Chondrocyte (in vitro differentiated cells): ENCODE measurements around the gene CFAP100. TPM values are rescaled to one million over a fixed set of nuclear protein-coding genes. Genes with fewer than 3 reads are reported as not detected.

Experiments
- DNase-seq: peaks from one replicate; pipeline ENCODE4 v3.0.0; 2021; ENCODE audit warnings: mixed read lengths, low spot score
- H3K27ac Mint-ChIP-seq: one replicate; pipeline ENCODE4 v1.8.0; 2021; ENCODE audit warnings: mild to moderate bottlenecking, moderate library complexity, mixed read lengths; ENCODE audit not compliant: unreplicated experiment
- H3K27me3 Mint-ChIP-seq: 2 replicates; pipeline ENCODE4 v1.8.0; 2021; ENCODE audit warnings: low read depth, mixed read lengths
- H3K36me3 Mint-ChIP-seq: 2 replicates; pipeline ENCODE4 v1.8.0; 2021; ENCODE audit warnings: low read depth, mixed read lengths
- H3K4me1 Mint-ChIP-seq: 2 replicates; pipeline ENCODE4 v1.8.0; 2021; ENCODE audit warnings: low read depth, mild to moderate bottlenecking, mixed read lengths
- H3K4me3 Mint-ChIP-seq: one replicate; pipeline ENCODE4 v1.8.0; 2021; ENCODE audit warnings: mild to moderate bottlenecking, moderate library complexity, mixed read lengths; ENCODE audit not compliant: unreplicated experiment
- H3K9me3 Mint-ChIP-seq: 2 replicates; pipeline ENCODE4 v1.8.0; 2021; ENCODE audit warnings: low read depth, mixed read lengths
- total RNA-seq: library from RNA; stranded (reverse); gene quantifications from 3 replicates; pipeline ENCODE4 v1.2.1, GENCODE V29; 2021
- TF ChIP-seq, protein P1 (sequence below): fragments of 200-600 bp; sonication (generic); IDR thresholded peaks from 2 replicates; pipeline ENCODE4 v1.5.0; 2021; ENCODE audit warnings: antibody characterized with exemption, mild to moderate bottlenecking, moderate library complexity

CFAP100 gene
- total RNA-seq, 1 donor from 2014 or later = not detected

DNA sequence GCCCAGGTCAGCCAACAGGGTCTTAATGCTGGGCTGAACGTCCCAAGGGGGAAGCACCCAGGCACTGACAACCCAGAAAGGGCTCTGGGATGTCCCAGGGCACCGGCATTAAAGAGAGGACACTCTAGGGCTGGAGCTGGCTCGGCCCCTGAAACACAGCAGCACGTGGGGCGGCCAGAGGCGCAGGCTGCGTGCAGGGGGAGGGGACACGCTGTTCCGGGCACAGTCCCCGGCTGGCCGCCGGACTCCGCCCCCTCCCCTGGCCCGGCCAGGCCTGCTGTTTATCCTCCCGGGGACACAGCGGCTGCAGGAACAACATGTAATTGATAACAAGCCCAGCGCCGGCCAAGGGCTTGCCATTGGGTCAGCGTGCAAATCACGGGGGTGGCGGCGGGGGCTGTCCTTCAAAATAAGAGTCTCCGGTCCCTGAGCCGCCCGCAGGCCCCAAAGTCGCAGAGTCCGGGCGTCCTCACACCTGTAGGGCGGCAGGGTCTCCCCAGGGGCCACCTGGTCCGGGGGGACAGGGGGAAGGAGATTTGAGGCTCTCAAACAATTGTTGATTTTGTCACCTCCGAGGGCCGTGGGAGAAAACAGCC, 38.8 kb upstream of the CFAP100 start:
- peak; percentile 79 for DNase-seq
- H3K27me3 Mint-ChIP-seq = peaks cover 22% of the 10 kb centered on the region
- TF ChIP-seq, protein P1, sequence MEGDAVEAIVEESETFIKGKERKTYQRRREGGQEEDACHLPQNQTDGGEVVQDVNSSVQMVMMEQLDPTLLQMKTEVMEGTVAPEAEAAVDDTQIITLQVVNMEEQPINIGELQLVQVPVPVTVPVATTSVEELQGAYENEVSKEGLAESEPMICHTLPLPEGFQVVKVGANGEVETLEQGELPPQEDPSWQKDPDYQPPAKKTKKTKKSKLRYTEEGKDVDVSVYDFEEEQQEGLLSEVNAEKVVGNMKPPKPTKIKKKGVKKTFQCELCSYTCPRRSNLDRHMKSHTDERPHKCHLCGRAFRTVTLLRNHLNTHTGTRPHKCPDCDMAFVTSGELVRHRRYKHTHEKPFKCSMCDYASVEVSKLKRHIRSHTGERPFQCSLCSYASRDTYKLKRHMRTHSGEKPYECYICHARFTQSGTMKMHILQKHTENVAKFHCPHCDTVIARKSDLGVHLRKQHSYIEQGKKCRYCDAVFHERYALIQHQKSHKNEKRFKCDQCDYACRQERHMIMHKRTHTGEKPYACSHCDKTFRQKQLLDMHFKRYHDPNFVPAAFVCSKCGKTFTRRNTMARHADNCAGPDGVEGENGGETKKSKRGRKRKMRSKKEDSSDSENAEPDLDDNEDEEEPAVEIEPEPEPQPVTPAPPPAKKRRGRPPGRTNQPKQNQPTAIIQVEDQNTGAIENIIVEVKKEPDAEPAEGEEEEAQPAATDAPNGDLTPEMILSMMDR = no peak
- peak overlapping the region; percentile 82 for H3K4me3 Mint-ChIP-seq
- H3K4me1 Mint-ChIP-seq = peaks cover 20% of the 10 kb centered on the region
- H3K36me3 Mint-ChIP-seq = no peaks in the 10 kb centered on the region
- peak overlapping the region; percentile 77 for H3K27ac Mint-ChIP-seq
- no peaks in the 10 kb centered on the region for H3K9me3 Mint-ChIP-seq

GRCh38 chr3:126356373-126357264, 38.1 kb upstream of the CFAP100 start:
- peak; percentile 86 for DNase-seq
- H3K27me3 Mint-ChIP-seq = peaks cover 26% of the 10 kb centered on the region
- no peaks in the 10 kb centered on the region for H3K36me3 Mint-ChIP-seq
- TF ChIP-seq, protein P1 = no peak
- H3K4me3 Mint-ChIP-seq = peak overlapping the region; percentile 82
- H3K9me3 Mint-ChIP-seq = no peaks in the 10 kb centered on the region
- H3K4me1 Mint-ChIP-seq = peaks cover 20% of the 10 kb centered on the region
- peak overlapping the region; percentile 77 for H3K27ac Mint-ChIP-seq

- peak; percentile 90 for DNase-seq
- peaks cover 31% of the 10 kb centered on the region for H3K27me3 Mint-ChIP-seq
- TF ChIP-seq, protein P1 = no peak
- peaks cover 20% of the 10 kb centered on the region for H3K4me1 Mint-ChIP-seq
- H3K4me3 Mint-ChIP-seq = peak within 1 kb of the TSS; percentile 82
- H3K36me3 Mint-ChIP-seq = no peaks in the 10 kb centered on the region
- no peaks in the 10 kb centered on the region for H3K9me3 Mint-ChIP-seq
- H3K27ac Mint-ChIP-seq = peak within 1 kb of the TSS; percentile 77
Observed at GRCh38 chr3:126357295-126358037, 37.2 kb upstream of the CFAP100 start, which contains the start of gene KLF15. Gene KLF15 (minus strand): TSS chr3:126357408. CDS start chr3:126352922, 4,486 bp downstream.

GRCh38 chr3:126358038-126358815, 36.5 kb upstream of the CFAP100 start:
- TF ChIP-seq, protein P1 = no peak
- Mint-ChIP-seq H3K9me3 (no peaks in the 10 kb centered on the region), H3K36me3 (no peaks in the 10 kb centered on the region), H3K27ac (no peak overlapping the region), H3K4me1 (peaks cover 20% of the 10 kb centered on the region), H3K27me3 (peaks cover 37% of the 10 kb centered on the region), H3K4me3 (peak overlapping the region; percentile 75)
- peak; percentile 64 for DNase-seq
